NCI-H2107 treated with DMSO at 0.1 percent for 48 hours (cell line): Measurements from ENCODE around the gene KLHL7.
"Not testable (repeated sequence)": the region's sequence is repeated elsewhere in the genome, so short reads cannot be mapped to it uniquely, and the experiment has no call there.

ENCODE experiments used
- DNase-seq: peaks from one replicate; lab custom pipeline; 2025; ENCODE audit not compliant: unreplicated experiment; lab: John Stamatoyannopoulos, UW

The KLHL7 gene

GRCh38 chr7:23106823-23107663, 1.5 kb downstream of the KLHL7 start:
- DNase-seq = no peak

- no peak for DNase-seq
Observed at GRCh38 chr7:23107781-23108180, 2.2 kb downstream of the KLHL7 start.

- no peak for DNase-seq
Observed at GRCh38 chr7:23108995-23109394, 3.4 kb downstream of the KLHL7 start.

- no peak for DNase-seq
Observed at GRCh38 chr7:23109470-23109869, 3.9 kb downstream of the KLHL7 start.

GRCh38 chr7:23114896-23115295, 9.3 kb downstream of the KLHL7 start:
- DNase-seq = no peak

- DNase-seq = no peak
Observed at GRCh38 chr7:23115991-23116390, 10.4 kb downstream of the KLHL7 start.

GRCh38 chr7:23117841-23118240, 12.3 kb downstream of the KLHL7 start:
- DNase-seq = no peak

GRCh38 chr7:23120106-23120505, 14.5 kb downstream of the KLHL7 start:
- no peak for DNase-seq

GRCh38 chr7:23121165-23121564, 15.6 kb downstream of the KLHL7 start:
- no peak for DNase-seq

- no peak for DNase-seq
Observed at GRCh38 chr7:23123007-23123406, 17.4 kb downstream of the KLHL7 start.

GRCh38 chr7:23123465-23123864, 17.9 kb downstream of the KLHL7 start:
- DNase-seq = no peak

GRCh38 chr7:23129036-23129435, 23.5 kb downstream of the KLHL7 start:
- DNase-seq = no peak

GRCh38 chr7:23131799-23132198, 26.2 kb downstream of the KLHL7 start:
- not testable (repeated sequence) for DNase-seq

GRCh38 chr7:23133797-23134196, 28.2 kb downstream of the KLHL7 start:
- DNase-seq = no peak

- DNase-seq = no peak
Observed at GRCh38 chr7:23135755-23136154, 30.2 kb downstream of the KLHL7 start.

GRCh38 chr7:23136216-23136615, 30.6 kb downstream of the KLHL7 start:
- DNase-seq = no peak

GRCh38 chr7:23157679-23158078, 52.1 kb downstream of the KLHL7 start:
- no peak for DNase-seq

GRCh38 chr7:23158546-23158945, 53.0 kb downstream of the KLHL7 start:
- no peak for DNase-seq

- DNase-seq = no peak
Observed at GRCh38 chr7:23161482-23161881, 55.9 kb downstream of the KLHL7 start.

GRCh38 chr7:23164846-23165245, 59.3 kb downstream of the KLHL7 start:
- DNase-seq = no peak

- no peak for DNase-seq
Observed at GRCh38 chr7:23165316-23165715, 59.7 kb downstream of the KLHL7 start.

- no peak for DNase-seq
Observed at GRCh38 chr7:23167691-23168090, 62.1 kb downstream of the KLHL7 start.
